Esophagus (tissue), 2 donors: Measurements from ENCODE around the gene HDGFL3. TPM values are rescaled to one million over a fixed set of nuclear protein-coding genes. Genes with fewer than 3 reads are reported as not detected.
"Not testable (repeated sequence)": the region's sequence is repeated elsewhere in the genome, so short reads cannot be mapped to it uniquely, and the experiment has no call there.

Experiments
- H3K27ac ChIP-seq, 2 donors: one replicate each; pipeline ENCODE4 v1.5.1; 2013; ENCODE audit warnings: low read depth in 2 of 2, mild to moderate bottlenecking in 2 of 2, inconsistent platforms in 1 of 2, low read length in 1 of 2, moderate library complexity in 1 of 2
- H3K27me3 ChIP-seq, 2 donors: one replicate each; pipeline ENCODE4 v1.6.1; 2013; ENCODE audit warnings: low read length in 2 of 2, control low read depth in 1 of 2, mild to moderate bottlenecking in 1 of 2; ENCODE audit not compliant: insufficient read depth in 2 of 2, control insufficient read depth in 1 of 2
- H3K36me3 ChIP-seq, 2 donors: one replicate each; pipeline ENCODE4 v1.6.1; 2013; ENCODE audit warnings: low read length in 1 of 2; ENCODE audit not compliant: control insufficient read depth in 2 of 2, insufficient read depth in 2 of 2
- H3K4me1 ChIP-seq, 2 donors: one replicate each; pipeline ENCODE4 v1.6.1; 2013; ENCODE audit warnings: low read length in 1 of 2; ENCODE audit not compliant: control insufficient read depth in 2 of 2, insufficient read depth in 2 of 2
- H3K4me3 ChIP-seq, 2 donors: one replicate each; pipeline ENCODE4 v1.5.1; 2013; ENCODE audit warnings: low read length in 2 of 2, mild to moderate bottlenecking in 2 of 2, low read depth in 1 of 2, moderate library complexity in 1 of 2
- H3K9me3 ChIP-seq, 2 donors: one replicate each; pipeline ENCODE4 v1.6.1; 2013; ENCODE audit warnings: mild to moderate bottlenecking in 2 of 2, low read depth in 1 of 2, low read length in 1 of 2, moderate library complexity in 1 of 2; ENCODE audit not compliant: control insufficient read depth in 2 of 2, insufficient read depth in 1 of 2
- WGBS, 2 donors: extraction: QIAGEN DNeasy Blood & Tissue Kit; methylation state at CpG; one replicate each; pipeline ENCODE4 v1.1.7; 2013; 5-methylcytosine and 5-hydroxymethylcytosine counted together
- polyA plus RNA-seq, 2 donors: library from polyadenylated mRNA; stranded (reverse); fragments of 200-250 nt; gene quantifications; one replicate each; pipeline ENCODE4 v1.2.3, GENCODE V29; 2013
- donor health status: healthy with polysubstance abuse.
- donor health status: Bipolar disorder and iron deficiency.

Gene HDGFL3
- polyA plus RNA-seq, 2 donors, result 3.4 to 6.3 TPM

GRCh38 chr15:83098079-83098478 is 109.5 kb downstream of the HDGFL3 start:
- Histone ChIP-seq H3K36me3 (no peaks in the 10 kb centered on the region), H3K4me3 (no peak overlapping the region), H3K9me3 (peaks cover 2 to 4% of the 10 kb centered on the region in 2 donors), H3K27me3 (no peaks in the 10 kb centered on the region), H3K4me1 (no peaks in the 10 kb centered on the region), H3K27ac (no peak overlapping the region)

- H3K9me3 ChIP-seq, result peaks cover 0 to 4% of the 10 kb centered on the region in 2 donors
- H3K27ac ChIP-seq, result no peak overlapping the region
- no peak overlapping the region for H3K4me3 ChIP-seq
- H3K36me3 ChIP-seq, result no peaks in the 10 kb centered on the region
- H3K4me1 ChIP-seq, result no peaks in the 10 kb centered on the region
- WGBS, 2 donors, result 76 to 78% methylated on average over 5 of the region's 5 CpGs
- no peaks in the 10 kb centered on the region for H3K27me3 ChIP-seq
These were observed 113.0 kb downstream of the HDGFL3 start for GRCh38 chr15:83094583-83094982.

- Histone ChIP-seq H3K4me1 (no peaks in the 10 kb centered on the region), H3K27ac (no peak overlapping the region), H3K36me3 (no peaks in the 10 kb centered on the region), H3K27me3 (no peaks in the 10 kb centered on the region), H3K4me3 (no peak overlapping the region), H3K9me3 (peaks cover 0 to 3% of the 10 kb centered on the region in 2 donors)
- WGBS, 2 donors, result 66 to 75% methylated on average over 4 of the region's 4 CpGs
These were observed 115.2 kb downstream of the HDGFL3 start for GRCh38 chr15:83092309-83092976.

- 87 to 90% methylated on average over 3 of the region's 3 CpGs for WGBS, 2 donors
- H3K9me3 ChIP-seq, H3K27me3 ChIP-seq, H3K27ac ChIP-seq, H3K36me3 ChIP-seq, H3K4me1 ChIP-seq, H3K4me3 ChIP-seq: not testable (repeated sequence)
These were observed 115.7 kb downstream of the HDGFL3 start for GRCh38 chr15:83091965-83092308.

GRCh38 chr15:83090465-83090864 is 117.2 kb downstream of the HDGFL3 start:
- H3K27ac ChIP-seq, result no peak overlapping the region
- no peaks in the 10 kb centered on the region for H3K4me1 ChIP-seq
- H3K9me3 ChIP-seq, result no peaks in the 10 kb centered on the region
- WGBS, 2 donors, result 59 to 62% methylated on average over 4 of the region's 4 CpGs
- H3K27me3 ChIP-seq, result no peaks in the 10 kb centered on the region
- H3K36me3 ChIP-seq, result no peaks in the 10 kb centered on the region
- no peak overlapping the region for H3K4me3 ChIP-seq

GRCh38 chr15:83088876-83089275 is 118.7 kb downstream of the HDGFL3 start:
- 75 to 81% methylated on average over 2 of the region's 2 CpGs for WGBS, 2 donors
- Histone ChIP-seq H3K4me3 (no peak overlapping the region), H3K9me3 (no peaks in the 10 kb centered on the region), H3K27me3 (no peaks in the 10 kb centered on the region), H3K36me3 (no peaks in the 10 kb centered on the region), H3K4me1 (no peaks in the 10 kb centered on the region), H3K27ac (no peak overlapping the region)

GRCh38 chr15:83087576-83087975 is 120.0 kb downstream of the HDGFL3 start:
- Histone ChIP-seq H3K27me3 (no peaks in the 10 kb centered on the region), H3K4me1 (no peaks in the 10 kb centered on the region), H3K27ac (no peak overlapping the region), H3K4me3 (no peak overlapping the region), H3K9me3 (no peaks in the 10 kb centered on the region), H3K36me3 (no peaks in the 10 kb centered on the region)
- 60 to 73% methylated on average over 2 of the region's 2 CpGs for WGBS, 2 donors

- not testable (repeated sequence) for H3K27me3 ChIP-seq, H3K36me3 ChIP-seq, H3K9me3 ChIP-seq, H3K4me1 ChIP-seq, H3K27ac ChIP-seq, H3K4me3 ChIP-seq
- 90 to 92% methylated on average over 8 of the region's 8 CpGs for WGBS, 2 donors
These were observed 121.6 kb downstream of the HDGFL3 start for GRCh38 chr15:83085864-83086552.

GRCh38 chr15:83085461-83085860 is 122.2 kb downstream of the HDGFL3 start:
- H3K4me3 ChIP-seq, H3K27me3 ChIP-seq, H3K4me1 ChIP-seq, H3K36me3 ChIP-seq, H3K9me3 ChIP-seq, H3K27ac ChIP-seq: not testable (repeated sequence)
- WGBS, 2 donors, result 82 to 86% methylated on average over 3 of the region's 3 CpGs

- H3K4me1 ChIP-seq, result no peaks in the 10 kb centered on the region
- peaks cover 0 to 3% of the 10 kb centered on the region in 2 donors for H3K27me3 ChIP-seq
- H3K27ac ChIP-seq, result no peak overlapping the region
- WGBS, 2 donors, result 71 to 74% methylated on average over 5 of the region's 5 CpGs
- H3K4me3 ChIP-seq, result no peak overlapping the region
- H3K9me3 ChIP-seq, result no peaks in the 10 kb centered on the region
- H3K36me3 ChIP-seq, result no peaks in the 10 kb centered on the region
These were observed 124.8 kb downstream of the HDGFL3 start for GRCh38 chr15:83082730-83083386.
